AG09309 (cell line): ENCODE data around the gene ZBTB12.

Experiments
- DNase-seq: peaks from one replicate; pipeline ENCODE4 v3.0.0-alpha.2; 2010; ENCODE audit warnings: low read depth
- H3K4me3 ChIP-seq: 2 replicates; pipeline ENCODE4 v1.5.1; 2011; ENCODE audit warnings: mild to moderate bottlenecking, low read depth, low read length, moderate library complexity; ENCODE audit not compliant: control insufficient read depth
- TF ChIP-seq, protein P1 (sequence below): IDR thresholded peaks from 2 replicates; pipeline ENCODE4 v1.5.1; 2011; ENCODE audit warnings: mild to moderate bottlenecking, low read depth, low read length, inconsistent platforms; ENCODE audit not compliant: insufficient read depth, control insufficient read depth; ENCODE audit errors: missing control alignments

Gene ZBTB12

DNA sequence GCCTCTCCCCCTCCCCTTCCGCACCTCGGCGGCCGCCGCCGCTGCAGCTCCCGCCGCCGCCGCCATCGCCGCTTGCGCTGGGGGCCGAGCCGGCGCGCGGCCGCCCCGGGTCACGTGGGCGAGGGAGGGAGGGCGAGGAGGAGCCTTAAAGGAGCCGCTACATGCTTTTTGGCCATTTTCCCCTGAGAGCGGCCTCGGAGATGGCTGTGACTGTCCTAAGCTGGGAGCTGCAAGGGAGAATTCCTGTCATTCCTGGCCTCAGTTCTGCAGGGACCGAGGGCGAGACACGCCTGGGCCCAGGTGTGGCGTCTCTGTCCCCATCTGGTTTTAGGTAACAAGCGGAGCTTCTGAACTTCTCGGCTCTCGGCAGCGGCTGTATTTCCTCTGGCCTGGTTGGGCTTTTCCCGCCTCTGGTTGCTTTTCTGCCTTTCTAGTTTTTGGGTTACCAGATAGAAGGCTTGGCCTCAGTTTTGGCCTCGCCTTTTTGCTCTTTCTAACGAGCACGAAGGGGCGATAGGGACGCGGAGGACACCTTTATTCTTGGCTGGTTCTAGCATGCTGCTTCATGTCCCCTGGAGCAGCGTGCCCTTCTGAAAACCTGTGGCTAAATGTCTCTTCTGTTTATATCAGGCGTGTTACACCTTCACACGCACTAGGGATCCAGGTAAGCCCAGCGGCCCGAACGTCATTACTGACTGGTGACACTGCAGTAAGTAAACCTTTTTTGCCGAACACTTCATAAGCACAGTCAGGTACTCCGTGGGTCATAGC lies 4.1 kb downstream of the ZBTB12 start, which contains the start of gene EHMT2:
EHMT2 (minus strand) TSS at position 87 of the 771 bp plus-strand sequence; CDS start at position 66, 21 bp downstream.
- H3K4me3 ChIP-seq = peak within 1 kb of the TSS; percentile 71
- DNase-seq = no peak
- TF ChIP-seq, protein P1, sequence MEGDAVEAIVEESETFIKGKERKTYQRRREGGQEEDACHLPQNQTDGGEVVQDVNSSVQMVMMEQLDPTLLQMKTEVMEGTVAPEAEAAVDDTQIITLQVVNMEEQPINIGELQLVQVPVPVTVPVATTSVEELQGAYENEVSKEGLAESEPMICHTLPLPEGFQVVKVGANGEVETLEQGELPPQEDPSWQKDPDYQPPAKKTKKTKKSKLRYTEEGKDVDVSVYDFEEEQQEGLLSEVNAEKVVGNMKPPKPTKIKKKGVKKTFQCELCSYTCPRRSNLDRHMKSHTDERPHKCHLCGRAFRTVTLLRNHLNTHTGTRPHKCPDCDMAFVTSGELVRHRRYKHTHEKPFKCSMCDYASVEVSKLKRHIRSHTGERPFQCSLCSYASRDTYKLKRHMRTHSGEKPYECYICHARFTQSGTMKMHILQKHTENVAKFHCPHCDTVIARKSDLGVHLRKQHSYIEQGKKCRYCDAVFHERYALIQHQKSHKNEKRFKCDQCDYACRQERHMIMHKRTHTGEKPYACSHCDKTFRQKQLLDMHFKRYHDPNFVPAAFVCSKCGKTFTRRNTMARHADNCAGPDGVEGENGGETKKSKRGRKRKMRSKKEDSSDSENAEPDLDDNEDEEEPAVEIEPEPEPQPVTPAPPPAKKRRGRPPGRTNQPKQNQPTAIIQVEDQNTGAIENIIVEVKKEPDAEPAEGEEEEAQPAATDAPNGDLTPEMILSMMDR = no peak

DNA sequence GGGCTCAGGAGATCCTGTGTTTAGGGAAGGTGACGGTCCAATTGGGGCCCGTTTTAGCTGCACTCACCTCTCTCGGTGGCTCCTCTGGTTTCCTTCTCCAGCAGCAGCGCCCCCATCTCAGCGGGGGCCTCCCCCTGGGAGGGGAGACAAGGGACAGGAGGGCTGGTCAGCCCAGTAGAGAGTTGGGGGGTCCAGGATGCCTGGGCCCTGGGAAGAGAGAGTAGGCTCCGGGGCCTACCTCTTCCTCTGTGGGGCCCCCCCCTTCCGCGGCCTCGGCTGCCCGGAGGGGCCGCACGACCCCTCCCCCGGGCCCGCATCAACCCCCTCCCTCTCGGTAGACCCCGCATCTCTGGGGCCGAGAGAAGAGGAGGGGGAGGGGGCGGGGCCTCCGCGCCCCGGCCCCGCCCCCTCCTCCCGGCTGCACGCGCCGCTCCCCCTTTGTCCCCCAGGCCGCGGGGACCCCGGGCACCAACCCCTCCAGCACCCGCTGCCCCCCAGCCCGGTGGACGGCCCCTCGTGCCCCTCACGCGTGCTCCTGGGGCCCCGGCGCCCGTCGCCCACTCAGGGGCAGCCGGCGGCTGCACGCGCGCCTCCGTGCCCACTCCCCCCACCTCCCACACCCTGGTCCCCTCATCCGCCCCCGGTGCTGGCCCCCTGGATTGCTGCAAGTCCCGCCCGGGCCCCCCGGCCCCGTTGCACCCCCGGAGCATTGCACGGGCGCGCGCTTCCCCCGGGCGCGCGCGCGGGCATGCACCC lies 4.9 kb downstream of the ZBTB12 start:
- H3K4me3 ChIP-seq = peak overlapping the region; percentile 71
- TF ChIP-seq, protein P1 = no peak
- DNase-seq = no peak

DNA sequence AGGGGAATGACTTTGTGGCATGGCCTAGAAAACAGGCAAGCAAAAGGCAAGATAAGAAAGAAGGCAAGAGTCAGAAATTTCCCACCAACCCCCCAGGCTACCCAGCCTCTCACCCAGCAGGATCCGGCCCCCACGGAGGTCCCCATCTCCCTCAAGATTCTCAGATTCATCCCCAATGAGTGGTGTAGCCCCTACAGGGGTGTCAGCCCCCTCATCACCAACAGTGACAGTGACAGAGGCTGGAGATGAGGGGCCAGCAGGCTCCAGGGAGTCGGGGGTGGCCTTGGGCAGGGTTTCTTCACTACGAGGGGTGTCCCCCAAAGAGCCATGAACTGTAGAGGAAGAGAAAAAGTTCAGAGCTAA lies 5.4 kb downstream of the ZBTB12 start:
- TF ChIP-seq, protein P1 = no peak
- peak overlapping the region; percentile 71 for H3K4me3 ChIP-seq

DNA sequence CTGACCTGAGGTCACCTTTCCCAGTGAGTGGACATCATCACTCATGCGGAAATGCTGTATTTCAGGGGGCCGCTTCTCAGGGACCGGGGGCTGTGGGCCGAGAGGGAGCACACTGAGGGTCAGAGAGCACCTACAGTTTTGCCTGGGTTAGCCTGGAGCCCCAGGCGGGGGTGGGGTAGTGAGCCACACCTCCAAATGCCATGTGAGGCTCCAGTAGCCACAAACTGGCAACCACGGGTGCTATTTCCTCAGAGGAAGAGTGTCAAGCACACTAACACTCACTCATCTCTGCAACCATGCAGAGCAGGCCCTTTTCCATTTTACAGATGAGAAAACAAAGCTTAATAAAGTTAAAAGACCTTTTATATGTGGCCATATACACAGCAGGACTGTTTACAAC lies 9.1 kb downstream of the ZBTB12 start:
- H3K4me3 ChIP-seq = no peak overlapping the region
- DNase-seq = no peak
- TF ChIP-seq, protein P1 = no peak

More for the DNA sequence above, 5.4 kb downstream of the ZBTB12 start:
- DNase-seq = no peak

DNA sequence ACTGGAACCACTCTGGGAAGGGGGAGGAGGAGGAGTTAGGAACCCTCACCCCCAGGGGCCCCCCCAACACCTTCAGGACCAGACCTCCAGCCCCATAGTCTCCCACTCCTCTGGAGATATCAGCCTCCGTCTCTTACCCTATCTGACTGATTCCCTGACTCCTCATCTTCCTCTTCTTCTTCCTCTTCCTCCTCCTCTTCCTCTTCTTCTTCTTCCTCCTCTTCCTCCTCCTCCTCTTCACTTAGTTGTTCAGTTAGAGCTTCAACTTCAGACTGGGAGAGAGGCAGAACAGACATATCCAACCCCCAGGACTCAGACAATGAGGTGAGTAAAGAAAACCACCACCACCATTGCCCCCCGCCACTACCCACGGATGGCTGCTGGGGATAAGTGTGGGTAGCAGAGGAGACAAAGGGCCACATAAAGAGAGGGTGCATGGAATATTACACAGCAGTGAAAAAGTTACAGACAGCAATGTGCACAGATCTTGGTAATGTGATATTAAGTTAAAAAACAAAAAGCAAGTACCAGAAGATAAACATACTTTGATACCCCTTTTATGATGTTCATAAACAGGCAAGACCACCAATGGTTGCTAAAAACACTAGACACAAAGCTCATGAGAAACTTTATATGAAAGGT lies 12.4 kb downstream of the ZBTB12 start:
- TF ChIP-seq, protein P1 = no peak
- no peak for DNase-seq
- H3K4me3 ChIP-seq = no peak overlapping the region

DNA sequence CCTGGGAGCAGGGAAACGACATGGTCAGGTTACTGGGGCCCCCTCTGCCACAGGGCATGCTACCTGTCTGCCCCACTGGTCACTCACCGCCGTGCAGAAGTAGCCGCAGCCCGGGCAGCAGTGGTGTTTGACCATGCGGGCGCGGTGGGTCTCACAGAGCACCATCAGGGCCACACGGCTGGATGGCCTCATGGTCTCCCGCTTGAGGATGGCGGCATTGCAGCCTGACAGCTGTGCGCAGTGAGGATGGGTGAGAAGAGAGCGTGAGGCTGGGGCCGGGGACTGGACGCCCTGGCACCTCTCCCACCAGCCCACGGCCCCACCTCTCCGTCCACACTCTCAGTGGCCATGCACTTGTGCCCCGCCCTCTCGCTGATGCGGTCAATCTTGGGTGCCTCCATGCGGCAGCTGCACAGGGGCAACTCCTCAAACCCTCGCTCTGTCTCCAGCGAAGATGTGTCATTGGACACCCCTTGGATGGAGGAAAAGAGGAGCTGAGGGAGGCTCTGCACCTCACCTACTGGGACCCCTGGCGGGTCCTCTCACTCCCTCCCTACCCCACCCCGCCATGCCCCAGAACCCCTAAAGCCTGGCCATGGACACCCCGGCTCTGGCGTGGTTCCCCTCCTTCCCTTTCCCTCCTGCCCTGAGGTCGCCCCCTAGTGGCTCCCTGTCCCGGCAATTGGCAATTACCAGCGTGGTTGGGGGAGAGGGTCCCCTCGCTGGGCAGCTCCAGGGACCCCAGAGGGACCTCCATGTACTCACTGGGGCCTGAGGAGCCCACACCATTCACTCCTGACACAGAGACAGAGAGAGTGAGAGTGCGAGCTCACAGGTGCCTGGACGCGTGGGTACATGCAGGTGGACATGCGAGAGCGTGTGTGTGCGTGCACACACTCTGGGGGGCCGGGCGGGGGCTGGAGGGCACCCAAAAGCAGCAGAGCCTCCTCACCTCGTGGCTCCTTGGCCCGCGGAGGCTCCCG lies 13.3 kb downstream of the ZBTB12 start:
- H3K4me3 ChIP-seq = no peak overlapping the region
- DNase-seq = no peak
- TF ChIP-seq, protein P1 = peak; percentile 87
